Motor neuron (in vitro differentiated cells): ENCODE results near the gene CCDC59. TPM values are rescaled to one million over a fixed set of nuclear protein-coding genes. Genes with fewer than 3 reads are reported as not detected.
"Not testable (repeated sequence)": the region's sequence is repeated elsewhere in the genome, so short reads cannot be mapped to it uniquely, and the experiment has no call there.

ENCODE experiments used
- ATAC-seq, 8 experiments: fragments of 200-7000 bp; cut with Tn5 transposase; replicated peaks in 6 of 8; 2 replicates each; pipeline ENCODE4 v1.8.0; 2021; ENCODE audit warnings: mild to moderate bottlenecking in 8 of 8, moderate library complexity in 8 of 8
- H3K27ac ChIP-seq, 2 donors: fragments of 250-450 bp; sonication (Bioruptor Pico); 2 replicates each; pipeline ENCODE4 v1.9.0; 2021; ENCODE audit warnings: antibody characterized with exemption in 2 of 2, mild to moderate bottlenecking in 2 of 2, moderate library complexity in 1 of 2
- H3K4me1 ChIP-seq, 2 donors: fragments of 250-450 bp; sonication (Bioruptor Pico); replicated peaks in 1 of 2; 2 replicates each; pipeline ENCODE4 v1.6.1; 2021; ENCODE audit warnings: antibody characterized with exemption in 2 of 2, mild to moderate bottlenecking in 2 of 2, moderate library complexity in 1 of 2
- H3K4me3 ChIP-seq, 5 donors: fragments of 250-450 bp; sonication (Bioruptor Pico); 2 replicates each; pipeline ENCODE4 v1.9.0; 2021; ENCODE audit warnings: antibody characterized with exemption in 5 of 5, mild to moderate bottlenecking in 5 of 5, moderate library complexity in 4 of 5
- WGBS, 10 experiments: fragments of 450-650 bp; shearing (Covaris generic); methylation state at CpG; one replicate each; pipeline ENCODE4 v1.0.0; 2022; 5-methylcytosine and 5-hydroxymethylcytosine counted together
- in situ Hi-C, 9 experiments: fragments of 400-800 bp; cut with MboI; loops; one replicate each; pipeline ENCODE4 v1.15.0; 2021; ENCODE audit warnings: low sequenced_read_pairs in 9 of 9, low pct_unique_long_range_greater_than_20kb in 2 of 9; ENCODE audit not compliant: unreplicated experiment in 9 of 9
- total RNA-seq, 8 experiments: library from RNA; unstranded; fragments of 300-600 nt; gene quantifications; 2 replicates each; pipeline versions ENCODE4 v1.2.3 to v1.2.4, GENCODE V29; 2022

CCDC59 gene, protein sequence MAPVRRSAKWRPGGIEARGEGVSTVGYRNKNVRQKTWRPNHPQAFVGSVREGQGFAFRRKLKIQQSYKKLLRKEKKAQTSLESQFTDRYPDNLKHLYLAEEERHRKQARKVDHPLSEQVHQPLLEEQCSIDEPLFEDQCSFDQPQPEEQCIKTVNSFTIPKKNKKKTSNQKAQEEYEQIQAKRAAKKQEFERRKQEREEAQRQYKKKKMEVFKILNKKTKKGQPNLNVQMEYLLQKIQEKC
- 10 to 100 TPM; 51.5 to 82.0 (median 68.5) TPM for total RNA-seq

DNA sequence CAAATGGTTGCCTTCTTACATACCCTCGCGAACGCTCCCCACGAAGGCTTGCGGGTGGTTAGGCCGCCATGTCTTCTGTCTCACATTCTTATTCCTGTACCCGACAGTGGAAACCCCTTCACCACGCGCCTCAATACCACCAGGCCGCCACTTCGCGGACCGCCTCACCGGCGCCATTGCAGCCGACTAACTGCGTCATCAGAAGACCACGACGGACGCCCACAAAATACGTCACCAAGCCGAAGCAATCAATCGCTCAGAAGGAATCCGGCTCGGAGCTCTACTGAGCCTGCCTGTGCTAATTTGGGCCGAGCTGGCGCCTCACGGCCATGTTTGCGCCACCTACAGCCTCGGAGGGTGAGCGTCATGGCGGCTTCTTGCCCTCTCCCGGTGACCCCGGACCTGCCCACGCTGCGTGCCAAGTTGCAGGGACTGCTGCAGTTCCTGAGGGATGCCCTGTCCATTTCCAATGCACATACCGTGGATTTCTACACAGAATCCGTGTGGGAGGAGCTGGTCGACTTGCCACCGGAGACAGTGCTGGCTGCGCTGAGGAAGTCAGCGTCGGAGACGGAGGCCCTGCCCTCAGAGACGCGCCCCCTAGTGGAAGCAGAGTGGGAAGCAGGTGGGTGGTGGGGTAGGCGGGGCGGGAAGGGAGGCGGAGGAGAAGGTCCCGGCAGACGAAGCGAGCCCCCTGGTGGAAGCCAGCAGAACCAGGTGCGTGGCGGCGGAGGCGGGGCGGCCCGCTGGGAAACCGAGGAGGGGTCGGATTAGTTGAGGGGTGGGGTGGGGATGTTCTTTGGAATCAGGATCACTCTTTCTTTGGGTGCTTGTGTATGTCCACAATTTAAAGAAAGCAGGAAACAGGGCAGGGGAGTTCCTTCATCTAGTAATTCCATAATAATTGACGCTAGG, at the start of gene CCDC59, which contains the start of gene METTL25:
CCDC59 (minus strand) TSS at position 188 of the 915 bp plus-strand sequence; CDS start at position 177, 11 bp downstream.
METTL25 (plus strand) TSS at position 330 of the 915 bp plus-strand sequence; CDS start at position 367, 37 bp downstream.
- Histone ChIP-seq H3K4me3 (peak within 1 kb of the TSS; percentile 55 to 98 (median 76)), H3K27ac (peak within 1 kb of the TSS; percentile 96 to 99), H3K4me1 (peaks cover 10 to 15% of the 10 kb centered on the region in 2 donors)
- in situ Hi-C loops = no loop called here
- peak; percentile 92 to 98 (median 96) for ATAC-seq
- WGBS, 10 experiments = 0 to 6% (median 0%) methylated on average over 1 to 28 of the region's 61 CpGs

DNA sequence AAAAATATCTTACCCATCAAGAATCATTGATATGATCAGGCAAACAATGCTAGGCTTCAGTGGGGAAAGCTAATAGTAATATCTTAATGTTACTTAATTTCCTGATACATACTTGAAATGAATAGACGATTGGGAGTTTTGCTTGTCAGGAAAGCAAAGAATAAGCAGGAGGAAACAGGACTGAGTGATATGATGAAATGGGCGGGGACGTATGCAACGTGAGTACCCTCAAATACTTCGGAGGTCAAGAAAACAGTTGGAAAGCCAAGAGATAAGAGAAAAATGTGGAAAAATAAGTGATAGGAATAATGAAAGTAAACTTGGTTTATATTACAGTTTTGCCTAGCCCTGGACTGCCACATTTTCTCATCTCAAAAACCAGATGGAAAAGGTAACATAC, 49.3 kb upstream of the CCDC59 start:
- ATAC-seq = no peak
- no peak overlapping the region for H3K4me3 ChIP-seq
- H3K27ac ChIP-seq = no peak overlapping the region
- in situ Hi-C loops = no loop called here
- 76 to 100% (median 89%) methylated on average over 1 to 5 of the region's 5 CpGs for WGBS, 10 experiments
- no peaks in the 10 kb centered on the region for H3K4me1 ChIP-seq

DNA sequence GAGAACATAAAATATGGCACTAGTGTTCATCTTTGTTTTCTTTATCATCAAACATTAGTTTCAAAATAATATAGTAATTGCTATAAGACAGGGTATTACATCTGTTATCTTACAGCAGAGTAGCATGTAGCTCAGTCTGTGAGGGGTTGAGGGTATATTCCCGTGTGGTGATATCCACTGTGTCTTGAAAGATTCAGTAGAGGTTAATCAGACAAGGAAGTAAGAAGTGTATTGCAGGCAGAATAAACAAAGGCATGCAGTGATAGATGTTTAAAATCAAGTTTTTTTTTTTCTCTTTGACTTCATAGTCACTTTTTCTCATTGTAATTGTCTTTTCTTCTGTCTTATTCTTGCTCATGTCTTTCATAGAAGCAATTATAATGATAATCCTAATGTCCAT, 48.5 kb upstream of the CCDC59 start:
- ATAC-seq = no peak
- H3K4me3 ChIP-seq = no peak overlapping the region
- in situ Hi-C loops = no loop called here
- no peak overlapping the region for H3K27ac ChIP-seq
- WGBS, 10 experiments = 57 to 100% (median 86%) methylated on average over 1 of the region's 1 CpG; no CpG with 5 or more reads in 3 of the 10 experiments
- no peaks in the 10 kb centered on the region for H3K4me1 ChIP-seq

DNA sequence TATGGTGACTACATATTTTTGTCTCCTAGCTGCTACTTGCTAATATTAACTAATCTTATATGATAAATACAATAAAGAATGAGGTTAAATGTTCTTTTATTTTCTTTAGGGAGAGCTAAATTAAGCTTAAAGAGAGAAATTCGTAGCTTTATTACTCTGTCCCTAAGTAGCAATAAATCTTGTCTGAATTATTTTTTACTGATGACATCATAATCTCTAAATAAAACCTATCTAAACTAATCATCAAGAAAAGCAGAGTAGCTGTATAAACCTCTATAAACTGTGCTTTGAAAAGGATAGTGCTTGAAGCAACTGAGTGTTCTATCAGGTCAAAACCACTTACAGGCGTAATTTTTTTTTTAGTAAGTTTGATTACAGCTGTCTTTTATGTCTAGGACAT, 42.6 kb upstream of the CCDC59 start:
- in situ Hi-C loops = no loop called here
- Histone ChIP-seq H3K4me1 (no peaks in the 10 kb centered on the region), H3K27ac (no peak overlapping the region), H3K4me3 (no peak overlapping the region)
- WGBS, 10 experiments = 55 to 97% (median 83%) methylated on average over 1 to 2 of the region's 2 CpGs; no CpG with 5 or more reads in 1 of the 10 experiments
- ATAC-seq = no peak

DNA sequence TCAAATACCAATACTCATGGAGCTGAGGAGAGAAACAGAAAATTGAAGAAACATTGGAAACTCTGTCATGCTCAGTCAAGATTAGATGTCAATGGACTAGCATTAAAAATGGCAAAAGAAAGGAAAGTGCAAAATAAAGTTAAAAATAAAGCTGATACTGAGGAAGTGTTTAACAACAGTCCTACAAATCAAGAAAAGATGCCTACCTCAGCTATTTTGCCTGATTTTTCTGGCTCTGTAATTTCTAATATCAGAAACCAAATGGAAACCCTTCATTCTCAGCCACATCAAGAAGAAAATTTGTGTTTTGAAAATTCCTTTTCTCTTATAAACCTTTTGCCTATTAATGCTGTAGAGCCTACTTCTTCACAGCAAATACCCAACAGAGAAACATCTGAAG, 40.7 kb upstream of the CCDC59 start:
- Histone ChIP-seq H3K27ac (no peak overlapping the region), H3K4me1 (no peaks in the 10 kb centered on the region), H3K4me3 (no peak overlapping the region)
- in situ Hi-C loops = loop anchor here in 2 of 9 experiments (25.0 kb wide), 3 partner anchors 113 to 238 kb away; no protein-coding TSS in a partner anchor
- no peak for ATAC-seq

DNA sequence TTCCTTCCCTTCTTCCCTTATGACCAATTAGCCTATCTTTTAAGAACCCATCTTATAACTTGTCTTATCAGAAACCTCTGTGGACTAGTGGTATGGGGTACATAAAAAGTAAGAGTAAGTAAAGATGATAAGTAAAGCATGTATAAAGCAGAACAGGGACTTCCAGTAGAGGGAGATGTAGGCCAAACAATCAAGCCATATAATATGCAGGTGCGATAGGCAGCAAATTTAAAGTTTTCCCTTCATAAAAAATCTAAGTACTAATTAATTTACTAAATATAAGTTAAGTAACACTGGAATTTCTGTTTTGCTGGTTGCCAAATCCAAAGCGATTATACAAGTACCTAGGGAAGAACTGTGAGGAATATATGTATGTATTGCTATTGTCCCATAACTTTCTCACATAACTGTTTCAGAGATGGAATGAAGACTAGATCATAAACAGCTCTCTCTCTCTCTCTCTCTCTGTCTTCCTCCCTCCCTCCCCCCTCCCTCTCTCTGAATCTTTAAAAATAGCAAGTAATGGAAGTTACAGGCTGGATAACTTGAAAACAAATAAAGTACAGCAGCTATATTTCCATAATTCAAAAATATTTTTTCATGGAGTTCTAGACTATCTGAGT, 25.9 kb upstream of the CCDC59 start:
- Histone ChIP-seq H3K27ac (no peak overlapping the region), H3K4me3 (no peak overlapping the region), H3K4me1 (no peaks in the 10 kb centered on the region)
- in situ Hi-C loops = loop anchor here in 3 of 9 experiments (10.0 to 25.0 kb wide), 4 partner anchors 128 to 253 kb away; no protein-coding TSS in a partner anchor
- ATAC-seq = peak in 4 of 8 experiments; percentile 40 to 97 (median 78)
- WGBS, 10 experiments = 0 to 92% (median 50%) methylated on average over 1 to 2 of the region's 2 CpGs; no CpG with 5 or more reads in 1 of the 10 experiments

DNA sequence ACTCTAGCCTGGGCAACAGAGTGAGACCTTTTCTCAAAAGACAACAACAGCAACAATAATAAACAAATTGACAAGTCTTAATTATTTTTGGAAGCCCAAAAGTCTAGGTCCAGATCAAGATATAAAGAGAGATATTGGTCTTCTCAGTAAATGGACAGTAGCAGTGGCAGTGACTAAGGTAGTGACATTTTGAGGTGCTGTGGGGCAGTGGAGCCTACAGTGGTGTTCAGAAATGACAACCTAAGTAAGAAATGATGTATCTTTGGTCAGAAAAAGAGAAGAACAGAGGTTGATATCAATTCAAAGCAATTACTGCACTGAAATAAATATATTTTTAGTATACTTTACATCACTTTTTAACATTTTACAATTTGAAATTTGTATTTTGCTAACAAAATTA, 20.8 kb upstream of the CCDC59 start:
- Histone ChIP-seq H3K27ac (no peak overlapping the region), H3K4me3 (no peak overlapping the region), H3K4me1 (no peaks in the 10 kb centered on the region)
- no peak for ATAC-seq
- in situ Hi-C loops = loop anchor here in 2 of 9 experiments (25.0 kb wide), 3 partner anchors 133 to 258 kb away; no protein-coding TSS in a partner anchor

DNA sequence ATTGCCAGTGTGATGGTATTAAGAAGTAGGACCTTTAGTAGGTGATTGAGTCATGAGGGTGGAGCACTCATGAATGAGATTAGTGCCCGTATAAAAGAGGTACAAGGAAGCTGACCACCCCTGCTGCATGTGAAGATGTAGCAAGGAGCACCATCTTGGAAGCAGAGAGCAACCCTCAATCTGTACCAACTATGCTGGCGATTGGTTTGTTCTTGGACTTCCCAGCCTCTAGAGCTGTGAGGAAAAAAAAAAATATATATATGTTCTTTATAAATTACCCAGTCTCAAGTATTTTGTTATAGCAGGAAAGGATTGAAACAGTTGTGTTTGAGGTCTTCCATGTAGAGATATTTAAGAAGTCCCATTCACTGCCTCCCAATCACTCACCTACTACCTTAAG, 17.0 kb upstream of the CCDC59 start:
- 29 to 100% (median 82%) methylated on average over 1 to 2 of the region's 2 CpGs; no CpG with 5 or more reads in 2 of the 10 experiments for WGBS, 10 experiments
- no peaks in the 10 kb centered on the region for H3K4me1 ChIP-seq
- no peak overlapping the region for H3K27ac ChIP-seq
- no peak overlapping the region for H3K4me3 ChIP-seq
- in situ Hi-C loops = loop anchor here in 2 of 9 experiments (25.0 kb wide), 3 partner anchors 137 to 262 kb away; no protein-coding TSS in a partner anchor
- no peak for ATAC-seq

DNA sequence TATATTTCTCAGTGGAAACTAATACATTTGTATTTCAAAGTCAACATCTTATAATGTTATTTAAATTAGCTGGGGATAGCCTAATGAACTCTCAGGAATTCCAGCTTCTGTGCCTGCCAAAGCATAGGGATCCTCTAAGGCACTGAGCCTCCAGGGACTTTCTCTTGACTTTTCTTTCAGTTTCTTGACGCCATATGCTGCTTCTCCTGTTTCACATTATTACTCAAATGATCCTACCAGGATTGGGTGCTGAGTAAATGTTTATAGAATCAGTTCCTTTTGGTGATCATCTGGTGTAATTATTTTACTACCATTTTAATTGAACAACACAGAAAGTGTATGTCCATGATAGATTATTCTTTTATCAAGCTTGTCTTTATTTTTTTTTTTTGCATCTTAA, 8.0 kb upstream of the CCDC59 start:
- no peak overlapping the region for H3K4me3 ChIP-seq
- no peaks in the 10 kb centered on the region for H3K4me1 ChIP-seq
- in situ Hi-C loops = no loop called here
- no peak overlapping the region for H3K27ac ChIP-seq
- 0 to 100% (median 51%) methylated on average over 1 of the region's 1 CpG for WGBS, 10 experiments
- ATAC-seq = peak in 3 of 8 experiments; percentile 44 to 69 (median 64)

DNA sequence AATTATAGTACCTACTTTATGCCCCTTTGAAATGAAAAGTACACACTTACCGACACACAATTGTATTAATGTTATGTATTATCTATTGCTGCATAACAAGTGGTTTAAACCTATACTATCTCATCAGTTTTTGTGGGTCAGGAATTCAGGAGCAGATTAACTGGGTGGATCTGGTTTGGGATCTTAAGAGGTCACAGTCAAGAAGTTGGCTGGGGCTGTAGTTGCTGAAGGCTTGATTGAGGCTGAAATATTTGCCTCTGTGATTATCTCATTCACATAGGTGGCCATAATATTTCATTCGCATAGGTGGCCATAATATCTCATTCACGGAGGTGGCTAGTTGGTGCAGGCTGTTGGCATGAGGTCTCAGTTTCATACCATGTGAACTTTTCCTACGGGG, 5.8 kb upstream of the CCDC59 start:
- in situ Hi-C loops = no loop called here
- Histone ChIP-seq H3K4me3 (no peak overlapping the region), H3K4me1 (peaks cover 0 to 3% of the 10 kb centered on the region in 2 donors), H3K27ac (no peak overlapping the region)
- WGBS, 10 experiments = 40 to 100% (median 86%) methylated on average over 1 to 4 of the region's 4 CpGs
- ATAC-seq = peak in 2 of 8 experiments; percentile 13 to 41

DNA sequence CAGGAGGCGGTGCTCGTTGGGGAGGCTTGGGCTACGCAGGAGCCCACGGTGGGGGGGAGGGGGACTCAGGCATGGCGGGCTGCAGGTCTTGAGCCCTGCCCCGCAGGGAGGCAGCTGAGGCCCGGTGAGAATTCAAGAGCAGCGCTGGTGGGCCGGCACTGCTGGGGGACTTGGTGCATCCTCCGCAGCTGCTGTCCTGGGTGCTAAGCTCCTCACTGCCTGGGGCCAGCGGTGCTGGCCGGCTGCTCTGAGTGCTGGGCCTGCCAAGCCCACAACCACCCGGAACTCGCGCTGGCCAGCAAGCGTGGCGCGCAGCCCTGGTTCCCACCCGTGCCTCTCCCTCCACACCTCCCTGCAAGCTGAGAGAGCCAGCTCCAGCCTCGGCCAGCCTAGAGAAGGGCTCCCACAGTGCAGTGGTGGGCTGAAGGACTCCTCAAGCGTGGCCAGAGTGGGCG, 3.3 kb upstream of the CCDC59 start:
- Histone ChIP-seq H3K4me1 (peaks cover 6 to 9% of the 10 kb centered on the region in 2 donors), H3K4me3 (no peak overlapping the region), H3K27ac (no peak overlapping the region)
- in situ Hi-C loops = no loop called here
- no peak for ATAC-seq
- 66 to 100% (median 87%) methylated on average over 3 to 8 of the region's 22 CpGs; no CpG with 5 or more reads in 7 of the 10 experiments for WGBS, 10 experiments

DNA sequence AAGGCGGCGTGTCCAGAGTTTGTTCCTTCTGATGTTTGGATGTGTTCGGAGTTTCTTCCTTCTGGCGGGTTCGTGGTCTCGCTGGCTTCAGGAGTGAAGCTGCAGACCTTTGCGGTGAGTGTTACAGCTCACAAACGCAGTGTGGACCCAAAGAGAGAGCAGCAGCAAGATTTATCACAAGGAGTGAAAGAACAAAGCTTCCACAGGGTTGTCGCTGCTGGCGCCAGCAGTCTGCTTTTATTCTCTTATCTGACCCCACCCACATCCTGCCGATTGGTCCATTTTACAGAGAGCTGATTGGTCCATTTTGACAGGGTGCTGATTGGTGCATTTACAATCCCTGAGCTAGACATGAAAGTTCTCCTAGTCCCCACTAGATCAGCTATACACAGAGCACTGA, 2.6 kb upstream of the CCDC59 start:
- H3K4me1 ChIP-seq = peaks cover 10 to 15% of the 10 kb centered on the region in 2 donors

More for the DNA sequence above, 2.6 kb upstream of the CCDC59 start:
- ATAC-seq, H3K4me3 ChIP-seq, in situ Hi-C loops, H3K27ac ChIP-seq: not testable (repeated sequence)
- WGBS, 10 experiments = 87 to 100% (median 96%) methylated on average over 1 to 7 of the region's 11 CpGs; no CpG with 5 or more reads in 2 of the 10 experiments
